Right lobe of liver (tissue), 6 donors: ENCODE measurements around the gene PBX2. TPM values are rescaled to one million over a fixed set of nuclear protein-coding genes. Genes with fewer than 3 reads are reported as not detected.
"Not testable (repeated sequence)": the region's sequence is repeated elsewhere in the genome, so short reads cannot be mapped to it uniquely, and the experiment has no call there.

Experiments
- ATAC-seq, 4 donors: fragments of 200-7000 bp; cut with Tn5 transposase; one replicate each; pipeline ENCODE4 v1.9.1; 2020; ENCODE audit warnings: mild to moderate bottlenecking in 4 of 4, moderate library complexity in 4 of 4
- DNase-seq, 3 donors: peaks; one replicate each; pipeline ENCODE4 v3.0.0-alpha.2; 2020
- H3K27ac ChIP-seq, 3 donors: fragments of 200-600 bp; one replicate each; pipeline ENCODE4 v1.8.0; 2022
- H3K27me3 ChIP-seq, 2 donors: fragments of 200-600 bp; one replicate each; pipeline ENCODE4 v1.8.0; 2022
- H3K36me3 ChIP-seq, 4 donors: fragments of 200-600 bp; sonication (generic) in 1 of 4; one replicate each; pipeline versions ENCODE4 v1.5.1 to v1.8.0; 2017 to 2022; ENCODE audit warnings: control low read depth in 1 of 4
- H3K4me1 ChIP-seq, 4 donors: fragments of 200-600 bp; sonication (generic) in 1 of 4; one replicate each; pipeline versions ENCODE4 v1.5.1 to v1.8.0; 2017 to 2022; ENCODE audit warnings: control low read depth in 1 of 4
- H3K4me3 ChIP-seq, 3 donors: fragments of 200-600 bp; one replicate each; pipeline ENCODE4 v1.8.0; 2022
- H3K9me3 ChIP-seq, 4 donors: fragments of 200-600 bp; sonication (generic) in 1 of 4; one replicate each; pipeline versions ENCODE4 v1.5.1 to v1.8.0; 2017 to 2022; ENCODE audit warnings: control low read depth in 1 of 4
- CTCF ChIP-seq, 4 donors: fragments of 200-600 bp in 3 of 4; fragments of 450-650 bp in 1 of 4; IDR thresholded peaks; one replicate each; pipeline versions ENCODE4 v1.5.1 to v1.8.0; 2016 to 2022; ENCODE audit warnings: antibody characterized with exemption in 4 of 4, mild to moderate bottlenecking in 2 of 4
- POLR2A ChIP-seq: fragments of 450-650 bp; IDR thresholded peaks from one replicate; pipeline ENCODE4 v1.6.1; 2017; ENCODE audit warnings: antibody characterized with exemption, mild to moderate bottlenecking
- whole genome bisulfite sequencing: methylation state at CpG from one replicate; pipeline ENCODE4 v1.1.6; 2018; ENCODE audit warnings: low coverage, low lambda C conversion rate; ENCODE audit not compliant: insufficient coverage; ENCODE audit errors: missing lambda C conversion rate; 5-methylcytosine and 5-hydroxymethylcytosine counted together
- intact Hi-C, 2 donors: fragments of 100-400 bp; cut with DNase I; formaldehyde crosslinking; loops; one replicate each; pipeline versions ENCODE4 v1.11.2 to v1.14.1; 2022
- total RNA-seq, 6 experiments: library from RNA; depleted of rRNA in 2 of 6; stranded (reverse); fragments of >200 nt in 2 of 6; fragmentation: NEBNext Ultra II Directional in 3 of 6; extraction: Animal tissue kit (Norgen Biotek cat#: 25700) in 3 of 6; gene quantifications; one replicate each; pipeline versions ENCODE4 v1.1.0 to v1.2.4, GENCODE V29; 2016 to 2023
- donor health status: DM: no; HTN: yes; CAD: no.
- donor health status: DM: no; HTN: no; CAD: no.
- donor health status: DM: no; HTN: no; CAD: no.
- donor health status: DM: no; HTN: yes; CAD: no.
- donor health status: DM: no; HTN: yes; CAD: no.

The PBX2 gene
- total RNA-seq, 6 experiments from 2014 or later: 15.5 to 29.5 (median 24.3) TPM

GRCh38 chr6:32189069-32189741, 797 bp downstream of the PBX2 start:
- Histone ChIP-seq H3K4me1 (peaks cover 0 to 6% (median 2%) of the 10 kb centered on the region in 4 donors), H3K27me3 (no peaks in the 10 kb centered on the region), H3K36me3 (peaks cover 0 to 3% (median 0%) of the 10 kb centered on the region in 4 donors), H3K4me3 (peak overlapping the region; percentile 55 to 65 (median 64)), H3K27ac (peak overlapping the region; percentile 86 to 96 (median 89)), H3K9me3 (no peaks in the 10 kb centered on the region)
- intact Hi-C loops: no loop called here
- TF ChIP-seq CTCF (IDR thresholded peaks at IDR 0.05) (no peak), POLR2A (no peak)
- WGBS: 13% methylated on average over 6 of the region's 10 CpGs
- ATAC-seq: no peak
- peak in 1 of 3 donors; percentile 52 for DNase-seq

- DNase-seq (no peak), ATAC-seq (no peak)
- intact Hi-C loops: no loop called here
- H3K4me3 ChIP-seq: peak overlapping the region; percentile 55 to 65 (median 64)
- 47% methylated on average over 8 of the region's 13 CpGs for WGBS
- H3K4me1 ChIP-seq: peaks cover 0 to 6% (median 2%) of the 10 kb centered on the region in 4 donors
- peaks cover 0 to 3% (median 0%) of the 10 kb centered on the region in 4 donors for H3K36me3 ChIP-seq
- no peak for TF ChIP-seq POLR2A
- TF ChIP-seq CTCF (IDR thresholded peaks at IDR 0.05): no peak
- no peaks in the 10 kb centered on the region for H3K27me3 ChIP-seq
- H3K9me3 ChIP-seq: no peaks in the 10 kb centered on the region
- H3K27ac ChIP-seq: peak overlapping the region; percentile 10 to 96 (median 86)
Measured at GRCh38 chr6:32188381-32189068, 1.5 kb downstream of the PBX2 start.

GRCh38 chr6:32187725-32188380, 2.1 kb downstream of the PBX2 start:
- ATAC-seq, H3K27ac ChIP-seq, DNase-seq, H3K4me3 ChIP-seq, H3K4me1 ChIP-seq, H3K27me3 ChIP-seq, intact Hi-C loops, H3K36me3 ChIP-seq, H3K9me3 ChIP-seq: not testable (repeated sequence)
- 82% methylated on average over 7 of the region's 18 CpGs for WGBS

GRCh38 chr6:32187009-32187709, 2.8 kb downstream of the PBX2 start:
- Histone ChIP-seq H3K27me3 (no peaks in the 10 kb centered on the region), H3K36me3 (peaks cover 0 to 3% (median 0%) of the 10 kb centered on the region in 4 donors), H3K27ac (no peak overlapping the region), H3K4me1 (peaks cover 0 to 6% (median 2%) of the 10 kb centered on the region in 4 donors), H3K9me3 (no peaks in the 10 kb centered on the region), H3K4me3 (no peak overlapping the region)
- intact Hi-C loops: no loop called here
- DNase-seq (no peak), ATAC-seq (no peak)
- no peak for TF ChIP-seq POLR2A
- no peak for TF ChIP-seq CTCF (IDR thresholded peaks at IDR 0.05)
- 49% methylated on average over 6 of the region's 12 CpGs for WGBS

GRCh38 chr6:32186151-32186840, 3.7 kb downstream of the PBX2 start:
- H3K4me1 ChIP-seq: not testable (repeated sequence)

GRCh38 chr6:32185681-32186131, 4.3 kb downstream of the PBX2 start:
- H3K36me3 ChIP-seq, intact Hi-C loops, H3K4me3 ChIP-seq, H3K9me3 ChIP-seq, H3K4me1 ChIP-seq, H3K27me3 ChIP-seq: not testable (repeated sequence)
- ATAC-seq (peak; percentile 30 to 63 (median 50)), DNase-seq (peak in 2 of 3 donors; percentile 75)
- peak overlapping the region in 1 of 3 donors; percentile 28 for H3K27ac ChIP-seq
- WGBS: 29% methylated on average over 10 of the region's 11 CpGs

More at GRCh38 chr6:32186151-32186840, 3.7 kb downstream of the PBX2 start:
- H3K9me3 ChIP-seq, intact Hi-C loops, DNase-seq, H3K36me3 ChIP-seq, H3K27me3 ChIP-seq, ATAC-seq, H3K4me3 ChIP-seq: not testable (repeated sequence)
- WGBS: 63% methylated on average over 7 of the region's 10 CpGs
- peak overlapping the region in 1 of 3 donors; percentile 28 for H3K27ac ChIP-seq
